Testis (tissue), 2 donors: ENCODE results near the gene GRWD1.

Experiments used
- POLR2A ChIP-seq: fragments of 450-650 bp; IDR thresholded peaks from one replicate; pipeline ENCODE4 v1.6.1; 2017; ENCODE audit warnings: antibody characterized with exemption, mild to moderate bottlenecking, moderate library complexity
- TF ChIP-seq, protein P1 (sequence below), 3 experiments: fragments of 450-650 bp in 2 of 3; fragments of 200-600 bp in 1 of 3; sonication (generic) in 1 of 3; IDR thresholded peaks; one replicate each; pipeline ENCODE4 v1.5.1; 2016 to 2019; ENCODE audit warnings: antibody characterized with exemption in 3 of 3, mild to moderate bottlenecking in 2 of 3, moderate library complexity in 1 of 3

DNA sequence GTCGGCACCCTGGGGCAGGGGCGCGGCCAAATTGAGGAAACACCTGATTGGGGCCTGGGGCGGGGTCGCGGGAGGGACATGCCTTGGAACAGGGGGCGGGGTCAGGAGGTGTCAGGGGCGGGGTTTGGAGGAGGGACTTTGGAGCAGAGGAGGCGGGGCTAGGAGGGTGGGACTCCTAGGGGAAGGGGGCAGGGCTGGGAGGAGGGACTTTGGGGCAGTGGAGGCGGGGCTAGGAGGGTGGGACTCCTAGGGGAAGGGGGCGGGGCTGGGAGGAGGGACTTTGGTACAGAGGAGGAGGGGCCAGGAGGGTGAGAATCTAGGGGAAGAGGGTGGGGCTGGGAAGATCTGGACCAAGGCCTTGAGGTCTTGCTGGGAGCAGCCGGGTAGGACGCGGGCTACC, 30.4 kb upstream of the GRWD1 start:
- TF ChIP-seq, protein P1, sequence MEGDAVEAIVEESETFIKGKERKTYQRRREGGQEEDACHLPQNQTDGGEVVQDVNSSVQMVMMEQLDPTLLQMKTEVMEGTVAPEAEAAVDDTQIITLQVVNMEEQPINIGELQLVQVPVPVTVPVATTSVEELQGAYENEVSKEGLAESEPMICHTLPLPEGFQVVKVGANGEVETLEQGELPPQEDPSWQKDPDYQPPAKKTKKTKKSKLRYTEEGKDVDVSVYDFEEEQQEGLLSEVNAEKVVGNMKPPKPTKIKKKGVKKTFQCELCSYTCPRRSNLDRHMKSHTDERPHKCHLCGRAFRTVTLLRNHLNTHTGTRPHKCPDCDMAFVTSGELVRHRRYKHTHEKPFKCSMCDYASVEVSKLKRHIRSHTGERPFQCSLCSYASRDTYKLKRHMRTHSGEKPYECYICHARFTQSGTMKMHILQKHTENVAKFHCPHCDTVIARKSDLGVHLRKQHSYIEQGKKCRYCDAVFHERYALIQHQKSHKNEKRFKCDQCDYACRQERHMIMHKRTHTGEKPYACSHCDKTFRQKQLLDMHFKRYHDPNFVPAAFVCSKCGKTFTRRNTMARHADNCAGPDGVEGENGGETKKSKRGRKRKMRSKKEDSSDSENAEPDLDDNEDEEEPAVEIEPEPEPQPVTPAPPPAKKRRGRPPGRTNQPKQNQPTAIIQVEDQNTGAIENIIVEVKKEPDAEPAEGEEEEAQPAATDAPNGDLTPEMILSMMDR (IDR thresholded peaks at IDR 0.05), result no peak
- no peak for TF ChIP-seq POLR2A
